Activated naive CD4-positive, alpha-beta T cell treated with anti-CD3 and anti-CD28 coated beads for 36 hours (primary cell): ENCODE measurements around the gene CD300LF. TPM values are rescaled to one million over a fixed set of nuclear protein-coding genes. Genes with fewer than 3 reads are reported as not detected.
A peak's percentile ranks its signal among the peaks of the same experiment; 100 is the strongest.

ENCODE experiments used
- CTCF ChIA-PET: fragments of 350-600 bp; sonication (Branson Sonifier 250); formaldehyde crosslinking; loops from one replicate; lab custom pipeline; 2021; ENCODE audit warnings: antibody characterized with exemption; lab: Charles Lee
- DNase-seq: peaks from one replicate; pipeline ENCODE4 v3.0.0-alpha.2; 2020
- H3K27ac Mint-ChIP-seq: one replicate; pipeline ENCODE4 v1.8.0; 2021; ENCODE audit warnings: mild to moderate bottlenecking, mixed read lengths
- H3K27me3 Mint-ChIP-seq: one replicate; pipeline ENCODE4 v1.8.0; 2021; ENCODE audit warnings: low read depth, mixed read lengths
- H3K36me3 Mint-ChIP-seq: one replicate; pipeline ENCODE4 v1.8.0; 2021; ENCODE audit warnings: low read depth, mixed read lengths
- H3K4me1 Mint-ChIP-seq: one replicate; pipeline ENCODE4 v1.8.0; 2021; ENCODE audit warnings: low read depth, mixed read lengths
- H3K4me3 Mint-ChIP-seq: one replicate; pipeline ENCODE4 v1.8.0; 2021; ENCODE audit warnings: mild to moderate bottlenecking, moderate library complexity, mixed read lengths
- H3K9me3 Mint-ChIP-seq: one replicate; pipeline ENCODE4 v1.8.0; 2021; ENCODE audit warnings: mixed read lengths
- intact Hi-C: fragments of 100-400 bp; cut with micrococcal nuclease; formaldehyde crosslinking; loops from one replicate; pipeline ENCODE4 v1.15.1; 2023
- total RNA-seq, 2 experiments: library from RNA; stranded (reverse); gene quantifications; one replicate each; pipeline ENCODE4 v1.2.3, GENCODE V29; 2021

The CD300LF gene
- total RNA-seq, 2 experiments from 2014 or later: not detected

- Mint-ChIP-seq H3K9me3 (no peaks in the 10 kb centered on the region), H3K4me1 (peaks cover 50% of the 10 kb centered on the region), H3K27ac (peak overlapping the region; percentile 5), H3K36me3 (no peaks in the 10 kb centered on the region), H3K4me3 (peak overlapping the region; percentile 75), H3K27me3 (no peaks in the 10 kb centered on the region)
- intact Hi-C loops: loop anchor here (1.0 to 5.0 kb wide), 3 partner anchors 65 to 170 kb away; partner anchors contain the start of gene CD300H
- CTCF ChIA-PET: interaction anchor here (0.6 to 5.1 kb wide), 34 partner anchors 9 to 246 kb away, joined by 3 to 102 read pairs (median 4); partner anchors contain the start of genes FDXR and NAT9
- peak; percentile 61 for DNase-seq
These were observed 24.8 kb upstream of the CD300LF start for GRCh38 chr17:74737299-74738050.

- no peaks in the 10 kb centered on the region for H3K9me3 Mint-ChIP-seq
- no peak for DNase-seq
- peak within 1 kb of the TSS; percentile 75 for H3K4me3 Mint-ChIP-seq
- H3K4me1 Mint-ChIP-seq: peaks cover 42% of the 10 kb centered on the region
- peak within 1 kb of the TSS; percentile 77 for H3K27ac Mint-ChIP-seq
- CTCF ChIA-PET: interaction anchor here (0.6 to 5.1 kb wide), 40 partner anchors 10 to 368 kb away, joined by 3 to 102 read pairs (median 4); partner anchors contain the start of genes FDXR and NAT9
- H3K36me3 Mint-ChIP-seq: no peaks in the 10 kb centered on the region
- intact Hi-C loops: loop anchor here (5.0 kb wide), 2 partner anchors 64 to 169 kb away; partner anchors contain the start of gene CD300H
- no peaks in the 10 kb centered on the region for H3K27me3 Mint-ChIP-seq
These were observed 24.0 kb upstream of the CD300LF start, which contains the start of gene RAB37 for GRCh38 chr17:74736513-74737298. RAB37 (plus strand) TSS chr17:74737256; CDS start chr17:74737273, 17 bp downstream.

GRCh38 chr17:74734256-74734655 is 21.5 kb upstream of the CD300LF start:
- no peak overlapping the region for H3K4me3 Mint-ChIP-seq
- intact Hi-C loops: no loop called here
- H3K4me1 Mint-ChIP-seq: peaks cover 25% of the 10 kb centered on the region
- H3K27me3 Mint-ChIP-seq: no peaks in the 10 kb centered on the region
- H3K36me3 Mint-ChIP-seq: no peaks in the 10 kb centered on the region
- no peak overlapping the region for H3K27ac Mint-ChIP-seq
- no peaks in the 10 kb centered on the region for H3K9me3 Mint-ChIP-seq
- CTCF ChIA-PET: interaction anchor here (0.6 to 1.3 kb wide), 2 partner anchors 77 to 236 kb away, joined by 4 to 6 read pairs; no protein-coding TSS in a partner anchor
- no peak for DNase-seq

DNA sequence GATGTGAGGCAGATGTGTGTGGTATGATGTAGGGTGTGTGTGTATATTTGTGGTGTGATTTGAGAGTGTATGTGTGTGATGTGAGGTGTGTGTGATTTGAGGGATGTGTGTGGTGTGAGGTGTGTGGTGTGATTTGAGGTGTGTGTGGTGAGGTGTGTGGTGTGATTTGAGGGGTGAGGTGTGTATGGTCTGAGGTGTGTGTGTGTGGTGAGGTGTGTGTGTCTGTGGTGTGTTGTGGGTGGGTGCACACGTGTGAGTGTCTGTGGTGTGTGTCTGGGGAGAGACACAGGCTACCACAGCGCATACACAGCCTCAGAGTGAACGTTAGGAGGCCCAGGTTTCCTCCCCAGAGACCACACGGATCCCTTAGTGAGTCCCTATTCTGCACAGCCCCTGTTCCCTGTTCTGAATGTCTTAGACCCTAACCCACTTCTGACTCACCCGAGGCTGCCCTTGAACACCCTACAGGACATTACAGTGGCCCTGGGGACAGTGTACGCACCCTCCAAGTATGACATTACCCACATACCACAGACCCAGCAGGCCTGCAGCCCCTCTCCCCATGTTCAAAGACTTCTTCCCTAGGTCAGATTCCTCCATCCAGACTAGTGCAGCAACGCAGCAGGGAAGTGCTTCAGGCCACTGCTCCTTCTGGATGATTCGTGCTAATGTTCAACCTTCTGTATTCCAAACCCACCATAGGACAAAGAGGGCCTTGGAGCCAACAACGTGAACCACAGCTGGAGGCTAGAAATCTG is 20.8 kb upstream of the CD300LF start:
- no peaks in the 10 kb centered on the region for H3K9me3 Mint-ChIP-seq
- CTCF ChIA-PET: interaction anchor here (1.3 kb wide), 1 partner anchor 76 kb away, joined by 4 read pairs; no protein-coding TSS in a partner anchor
- no peak overlapping the region for H3K4me3 Mint-ChIP-seq
- intact Hi-C loops: no loop called here
- H3K27ac Mint-ChIP-seq: no peak overlapping the region
- H3K27me3 Mint-ChIP-seq: no peaks in the 10 kb centered on the region
- no peak for DNase-seq
- H3K4me1 Mint-ChIP-seq: peaks cover 18% of the 10 kb centered on the region
- no peaks in the 10 kb centered on the region for H3K36me3 Mint-ChIP-seq

GRCh38 chr17:74732042-74732867 is 19.5 kb upstream of the CD300LF start:
- Mint-ChIP-seq H3K27ac (no peak overlapping the region), H3K4me1 (peaks cover 8% of the 10 kb centered on the region), H3K9me3 (no peaks in the 10 kb centered on the region), H3K27me3 (no peaks in the 10 kb centered on the region), H3K4me3 (no peak overlapping the region), H3K36me3 (no peaks in the 10 kb centered on the region)
- CTCF ChIA-PET: interaction anchor here (0.5 kb wide), 1 partner anchor 57 kb away, joined by 3 read pairs; no protein-coding TSS in a partner anchor
- intact Hi-C loops: no loop called here
- DNase-seq: no peak

- no peaks in the 10 kb centered on the region for H3K27me3 Mint-ChIP-seq
- no peaks in the 10 kb centered on the region for H3K9me3 Mint-ChIP-seq
- intact Hi-C loops: no loop called here
- DNase-seq: no peak
- peaks cover 5% of the 10 kb centered on the region for H3K4me1 Mint-ChIP-seq
- no peak overlapping the region for H3K27ac Mint-ChIP-seq
- H3K36me3 Mint-ChIP-seq: no peaks in the 10 kb centered on the region
- no peak overlapping the region for H3K4me3 Mint-ChIP-seq
- CTCF ChIA-PET: no interaction called here
These were observed 18.6 kb upstream of the CD300LF start for GRCh38 chr17:74731347-74731605.

DNA sequence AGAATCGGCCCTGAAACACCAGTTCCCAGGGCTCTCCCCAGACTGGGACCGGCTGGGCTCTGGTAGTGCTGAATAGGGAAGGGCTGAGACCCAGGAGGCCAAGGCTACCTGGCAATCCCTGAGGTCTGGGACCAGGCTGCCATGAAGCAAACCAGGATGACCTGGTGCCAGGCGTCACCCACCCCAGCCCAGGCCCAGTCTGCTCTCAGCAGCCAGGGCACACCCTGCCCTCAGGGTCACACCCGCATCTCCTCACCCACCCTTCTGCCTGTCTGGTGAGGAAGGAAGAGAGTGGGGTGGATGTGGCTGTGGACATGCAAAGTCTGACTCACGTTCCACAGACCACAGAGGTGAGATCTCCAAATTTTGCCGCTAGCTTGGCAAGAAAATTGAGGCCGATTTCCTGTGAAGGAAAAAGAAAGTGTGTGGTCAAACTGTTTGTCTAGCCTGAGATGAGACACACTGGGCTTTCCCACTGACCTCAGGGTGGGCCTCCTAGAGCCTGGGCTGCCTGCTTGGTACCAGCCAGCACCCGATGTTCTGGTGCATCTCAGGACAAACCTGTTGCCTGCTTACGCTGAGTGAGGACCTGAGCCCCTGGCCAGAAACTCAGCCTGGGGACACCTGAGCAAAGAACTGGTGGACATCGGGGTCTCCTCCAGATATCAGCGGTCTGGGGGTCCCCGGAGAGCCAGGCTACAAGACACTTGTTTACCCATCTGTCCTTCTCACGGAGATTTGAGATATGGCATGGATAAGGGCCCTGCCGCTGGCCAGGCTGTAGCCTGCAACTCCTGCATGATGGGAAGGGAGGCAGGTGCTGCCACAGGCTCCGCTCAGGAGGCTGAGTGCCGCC is 18.0 kb upstream of the CD300LF start:
- no peaks in the 10 kb centered on the region for H3K9me3 Mint-ChIP-seq
- CTCF ChIA-PET: no interaction called here
- H3K27me3 Mint-ChIP-seq: no peaks in the 10 kb centered on the region
- H3K27ac Mint-ChIP-seq: no peak overlapping the region
- H3K36me3 Mint-ChIP-seq: no peaks in the 10 kb centered on the region
- peak; percentile 25 for DNase-seq
- intact Hi-C loops: no loop called here
- no peak overlapping the region for H3K4me3 Mint-ChIP-seq
- H3K4me1 Mint-ChIP-seq: peaks cover 3% of the 10 kb centered on the region

- DNase-seq: no peak
- Mint-ChIP-seq H3K4me3 (no peak overlapping the region), H3K9me3 (no peaks in the 10 kb centered on the region), H3K36me3 (no peaks in the 10 kb centered on the region), H3K4me1 (peaks cover 3% of the 10 kb centered on the region), H3K27me3 (no peaks in the 10 kb centered on the region), H3K27ac (no peak overlapping the region)
- CTCF ChIA-PET: no interaction called here
- intact Hi-C loops: no loop called here
These were observed 17.1 kb upstream of the CD300LF start for GRCh38 chr17:74729866-74730265.

DNA sequence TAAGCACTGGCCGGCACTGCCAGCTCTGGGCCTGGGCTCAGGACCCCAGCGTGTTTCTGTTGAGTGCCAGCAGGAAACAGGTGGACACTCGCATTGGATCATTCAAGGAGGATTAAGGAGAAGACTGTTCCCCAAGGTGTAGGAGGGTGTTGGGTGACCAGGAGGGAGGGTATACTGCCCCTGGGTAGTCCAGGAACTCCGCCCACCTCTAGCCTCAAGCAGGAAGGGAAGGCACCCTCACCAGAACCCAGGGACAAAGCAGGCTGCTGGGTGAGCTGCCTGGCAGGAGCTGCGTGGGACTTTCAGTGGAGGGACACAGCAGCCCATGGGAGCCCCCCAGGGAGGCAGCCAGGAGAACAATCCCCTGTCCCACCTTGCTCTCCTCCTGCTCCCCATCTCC is 16.6 kb upstream of the CD300LF start:
- Mint-ChIP-seq H3K9me3 (no peaks in the 10 kb centered on the region), H3K36me3 (no peaks in the 10 kb centered on the region), H3K27ac (no peak overlapping the region), H3K4me1 (peaks cover 3% of the 10 kb centered on the region), H3K27me3 (no peaks in the 10 kb centered on the region), H3K4me3 (no peak overlapping the region)
- no peak for DNase-seq
- CTCF ChIA-PET: no interaction called here
- intact Hi-C loops: no loop called here

DNA sequence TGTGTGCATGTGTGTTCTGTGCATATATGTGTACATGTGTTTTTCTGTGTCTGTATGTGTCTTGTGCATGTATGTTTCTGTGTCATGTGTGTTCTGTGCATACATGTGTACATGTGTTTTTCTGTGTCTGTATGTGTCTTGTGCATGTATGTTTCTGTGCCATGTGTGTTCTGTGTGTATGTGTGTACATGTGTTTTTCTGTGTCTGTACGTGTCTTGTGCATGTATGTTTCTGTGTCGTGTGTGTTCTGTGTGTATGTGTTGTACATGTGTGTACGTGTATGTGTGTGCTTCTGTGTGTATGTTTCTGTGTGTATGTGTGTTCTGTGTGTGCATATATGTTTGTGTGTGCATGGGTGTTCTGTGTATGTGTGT is 16.0 kb upstream of the CD300LF start:
- Mint-ChIP-seq H3K36me3 (no peaks in the 10 kb centered on the region), H3K4me3 (no peak overlapping the region), H3K4me1 (peaks cover 3% of the 10 kb centered on the region), H3K27ac (no peak overlapping the region), H3K9me3 (no peaks in the 10 kb centered on the region), H3K27me3 (no peaks in the 10 kb centered on the region)
- DNase-seq: no peak
- intact Hi-C loops: no loop called here
- CTCF ChIA-PET: interaction anchor here (0.6 kb wide), 1 partner anchor 11 kb away, joined by 4 read pairs; no protein-coding TSS in a partner anchor
